Parietal lobe (tissue), 2 donors: ENCODE measurements around the gene DGLUCY. TPM values are rescaled to one million over a fixed set of nuclear protein-coding genes. Genes with fewer than 3 reads are reported as not detected.

Experiments
- small RNA-seq: library from RNA; depleted of rRNA; stranded (forward); fragments of <200 nt; gene quantifications from one replicate; pipeline ENCODE3, GENCODE V24; 2014; ENCODE audit warnings: low replicate concordance
- total RNA-seq: library from RNA; depleted of rRNA; stranded (reverse); fragments of >200 nt; gene quantifications from one replicate; pipeline ENCODE4 v1.2.3, GENCODE V29; 2014

The DGLUCY gene, protein sequence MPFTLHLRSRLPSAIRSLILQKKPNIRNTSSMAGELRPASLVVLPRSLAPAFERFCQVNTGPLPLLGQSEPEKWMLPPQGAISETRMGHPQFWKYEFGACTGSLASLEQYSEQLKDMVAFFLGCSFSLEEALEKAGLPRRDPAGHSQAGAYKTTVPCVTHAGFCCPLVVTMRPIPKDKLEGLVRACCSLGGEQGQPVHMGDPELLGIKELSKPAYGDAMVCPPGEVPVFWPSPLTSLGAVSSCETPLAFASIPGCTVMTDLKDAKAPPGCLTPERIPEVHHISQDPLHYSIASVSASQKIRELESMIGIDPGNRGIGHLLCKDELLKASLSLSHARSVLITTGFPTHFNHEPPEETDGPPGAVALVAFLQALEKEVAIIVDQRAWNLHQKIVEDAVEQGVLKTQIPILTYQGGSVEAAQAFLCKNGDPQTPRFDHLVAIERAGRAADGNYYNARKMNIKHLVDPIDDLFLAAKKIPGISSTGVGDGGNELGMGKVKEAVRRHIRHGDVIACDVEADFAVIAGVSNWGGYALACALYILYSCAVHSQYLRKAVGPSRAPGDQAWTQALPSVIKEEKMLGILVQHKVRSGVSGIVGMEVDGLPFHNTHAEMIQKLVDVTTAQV
- 30.4 TPM for total RNA-seq

DNA sequence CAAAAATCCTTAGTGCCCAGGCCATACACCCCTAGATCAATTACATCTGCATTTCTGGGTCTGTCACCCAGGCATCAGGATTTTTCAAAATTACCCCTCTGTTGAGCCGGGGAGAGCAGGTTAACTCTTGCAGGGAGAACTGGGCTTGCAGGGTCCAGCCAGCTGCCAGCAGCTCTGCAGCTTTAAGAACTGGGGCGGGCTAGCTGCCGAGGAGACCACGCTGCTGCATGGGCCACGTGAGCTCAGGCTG is at the start of gene DGLUCY:
Gene DGLUCY (plus strand): TSS at position 245 of the 250 bp plus-strand sequence. CDS start 46,222 bp downstream, outside the sequence.

DNA sequence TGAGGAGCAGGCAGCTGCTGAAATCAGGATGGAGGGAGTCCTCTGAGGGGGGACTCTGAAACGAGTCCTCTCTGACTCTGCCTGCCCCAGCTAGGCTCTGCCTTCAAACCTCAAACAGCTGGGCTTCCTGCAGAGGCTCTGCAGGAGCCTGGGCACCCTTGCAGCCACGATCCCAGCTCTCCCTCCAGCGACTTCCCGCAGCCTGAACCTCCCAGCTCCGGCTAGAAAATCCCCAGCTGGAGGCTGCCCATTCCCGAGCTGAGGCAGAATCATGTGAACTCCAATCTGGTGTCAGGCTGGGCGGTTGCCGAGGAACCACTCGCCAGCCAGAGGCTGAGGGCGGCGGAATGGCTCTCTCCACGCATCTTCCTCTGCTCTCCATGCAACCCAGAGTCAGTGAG is 130.6 kb downstream of the DGLUCY start, which contains the start of gene GPR68:
Gene GPR68 (minus strand): TSS at position 204 of the 401 bp plus-strand sequence. CDS start 9,654 bp downstream, outside the sequence.

Small RNAs within 50 kb of the gene (small RNA-seq; reads per million reads assigned to genes)
- gene RNU7-30P: not detected
- 0.34 reads per million, percentile 18 among the genes with 10 or more reads in this experiment for gene SNORA11B

Other genes starting within 250 kb of the DGLUCY start
- gene RPS6KA5, start 53.4 kb upstream of the DGLUCY start, total RNA-seq: 17.2 TPM
- 4.4 TPM for gene GPR68, start 130.6 kb downstream of the DGLUCY start, total RNA-seq